Measurements from ENCODE around the gene PPP6C. TPM values are rescaled to one million over a fixed set of nuclear protein-coding genes. Genes with fewer than 3 reads are reported as not detected.

The PPP6C gene
- total RNA-seq, 1 donor from 2014 or later = 39.0 TPM

DNA sequence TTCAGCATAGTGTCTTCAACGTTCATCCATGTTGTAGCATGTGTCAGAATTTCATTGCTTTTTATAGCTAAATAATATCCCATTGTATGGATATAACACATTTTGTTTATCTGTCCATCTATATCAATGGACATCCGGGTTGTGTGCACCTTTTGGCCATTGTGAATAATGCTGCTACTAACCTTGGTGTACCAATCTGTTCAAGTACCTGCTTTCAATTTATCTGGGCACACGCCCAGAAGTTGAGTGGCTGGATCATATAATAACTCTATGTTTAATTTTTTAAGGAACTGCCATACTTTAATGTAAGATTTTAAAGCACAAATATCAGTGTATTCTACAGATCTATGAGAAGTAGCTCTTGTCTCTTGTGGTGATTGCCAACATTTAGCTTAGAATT is 89.8 kb downstream of the PPP6C start:
- DNase-seq (ENCODE audit: low read depth) = no peak

Other genes starting within 250 kb of the PPP6C start
- gene GOLGA1, start 248.7 kb downstream of the PPP6C start, total RNA-seq = 15.3 and 17.3 TPM in 2 replicates
- 7.5 and 12.5 TPM in 2 replicates for gene SCAI, start 46.3 kb downstream of the PPP6C start, total RNA-seq
- gene RABEPK, start 10.7 kb upstream of the PPP6C start, total RNA-seq = 12.1 and 19.4 TPM in 2 replicates
- 89.3 and 142 TPM in 2 replicates for gene HSPA5, start 51.5 kb upstream of the PPP6C start, total RNA-seq
- gene GAPVD1, start 72.0 kb upstream of the PPP6C start, total RNA-seq = 30.4 and 40.2 TPM in 2 replicates